Heart left ventricle (tissue), 13 donors: ENCODE data around the gene JOSD1.

ENCODE experiments used
- CTCF ChIP-seq, 12 donors: fragments of 200-600 bp; sonication (generic) in 4 of 12; IDR thresholded peaks; one replicate each; pipeline versions ENCODE4 v1.5.0 to v1.8.0; 2018 to 2022; ENCODE audit warnings: antibody characterized with exemption in 12 of 12, mild to moderate bottlenecking in 5 of 12
- POLR2A ChIP-seq, 2 donors: fragments of 450-650 bp; IDR thresholded peaks; one replicate each; pipeline ENCODE4 v1.6.1; 2017; ENCODE audit warnings: antibody characterized with exemption in 2 of 2, mild to moderate bottlenecking in 2 of 2, moderate library complexity in 2 of 2
- donor health status: ischemic (EF 13 %, LVEDD 7.1; RV severe dilation, severe dysfunction).
- donor health status: DM: no; HTN: yes; CAD: no.
- donor health status: DM: no; HTN: no; CAD: no.
- donor health status: ischemic (EF 25% LVEDD 6.9; RV normal size, moderate dysfunction).
- donor health status: ischemic (EF 25% LVEDD 5.7; RV mildly dilated, moderate dysfunction).
- donor health status: ischemic (EF 35%, LVEDD 5.7; RV mildly dilated, moderate dysfunction).
- donor health status: nonischemic (EF 11% LVEDD 7.7; RV severe dilation, severe dysfunction).
- donor health status: DM: yes; HTN: yes; CAD: no.
- donor health status: PGD.
- donor health status: ischemic (EF 29% LVEDD 5.4; RV normal size, mild dysfunction).
- donor health status: nonischemic (EF 23%, LVEDD 6.1; RV moderate dilation, normal function).

DNA sequence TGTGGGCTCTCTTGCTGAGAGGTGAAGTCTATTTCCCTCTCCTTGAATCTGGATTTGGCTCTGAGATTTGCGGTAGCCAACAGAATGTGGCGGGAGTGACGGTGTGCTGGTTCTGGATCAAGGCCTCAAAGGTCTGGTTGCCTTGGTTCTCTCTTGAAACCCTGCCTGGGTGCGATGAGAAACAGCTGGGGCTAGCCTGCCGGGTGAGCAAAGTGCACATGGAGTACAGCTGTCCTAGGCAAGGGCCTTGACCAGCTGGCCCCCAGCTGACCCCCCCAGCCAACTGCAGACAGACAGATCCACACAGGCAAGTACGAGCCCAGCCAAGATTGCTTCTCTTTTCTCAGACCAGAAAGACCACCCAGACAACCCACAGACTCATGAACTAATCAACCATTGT is 44.2 kb upstream of the JOSD1 start:
- TF ChIP-seq CTCF (IDR thresholded peaks at IDR 0.05): no peak
- no peak for TF ChIP-seq POLR2A (IDR thresholded peaks at IDR 0.05)
